ENCODE data around the gene STIM1. TPM values are rescaled to one million over a fixed set of nuclear protein-coding genes. Genes with fewer than 3 reads are reported as not detected.
A peak's percentile ranks its signal among the peaks of the same experiment; 100 is the strongest.

The STIM1 gene
- total and polyA plus RNA-seq, 7 donors = 52.1 to 147 (median 109) TPM

DNA sequence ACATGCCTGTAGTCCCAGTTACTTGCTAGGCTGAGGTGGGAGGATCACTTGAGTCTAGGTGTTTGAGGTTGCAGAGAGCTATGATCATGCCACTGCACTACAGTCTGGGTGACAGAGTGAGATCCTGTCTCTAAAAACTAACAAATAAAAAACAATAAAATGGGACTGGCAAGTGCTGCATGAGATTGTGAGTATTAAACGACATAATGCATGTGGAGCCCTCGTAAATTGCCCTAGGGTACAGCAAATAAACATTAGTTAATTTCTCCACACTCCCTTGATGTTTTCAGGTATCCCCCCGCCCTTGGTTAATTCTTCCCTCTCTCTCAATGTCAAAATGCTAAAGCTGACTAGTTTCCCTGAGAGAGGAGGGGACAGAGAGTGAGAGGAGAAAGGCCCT lies 9.8 kb upstream of the STIM1 start:
- intact Hi-C loops (cut with DNase I) = no loop called here
- H3K27me3 ChIP-seq (ENCODE audit: insufficient read depth in 3 of 3, low read length in 2 of 3) = no peaks in the 10 kb centered on the region
- TF ChIP-seq, protein P1, sequence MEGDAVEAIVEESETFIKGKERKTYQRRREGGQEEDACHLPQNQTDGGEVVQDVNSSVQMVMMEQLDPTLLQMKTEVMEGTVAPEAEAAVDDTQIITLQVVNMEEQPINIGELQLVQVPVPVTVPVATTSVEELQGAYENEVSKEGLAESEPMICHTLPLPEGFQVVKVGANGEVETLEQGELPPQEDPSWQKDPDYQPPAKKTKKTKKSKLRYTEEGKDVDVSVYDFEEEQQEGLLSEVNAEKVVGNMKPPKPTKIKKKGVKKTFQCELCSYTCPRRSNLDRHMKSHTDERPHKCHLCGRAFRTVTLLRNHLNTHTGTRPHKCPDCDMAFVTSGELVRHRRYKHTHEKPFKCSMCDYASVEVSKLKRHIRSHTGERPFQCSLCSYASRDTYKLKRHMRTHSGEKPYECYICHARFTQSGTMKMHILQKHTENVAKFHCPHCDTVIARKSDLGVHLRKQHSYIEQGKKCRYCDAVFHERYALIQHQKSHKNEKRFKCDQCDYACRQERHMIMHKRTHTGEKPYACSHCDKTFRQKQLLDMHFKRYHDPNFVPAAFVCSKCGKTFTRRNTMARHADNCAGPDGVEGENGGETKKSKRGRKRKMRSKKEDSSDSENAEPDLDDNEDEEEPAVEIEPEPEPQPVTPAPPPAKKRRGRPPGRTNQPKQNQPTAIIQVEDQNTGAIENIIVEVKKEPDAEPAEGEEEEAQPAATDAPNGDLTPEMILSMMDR (IDR thresholded peaks at IDR 0.05) = no peak
- H3K4me3 ChIP-seq = no peak overlapping the region
- no peaks in the 10 kb centered on the region for H3K9me3 ChIP-seq
- no peaks in the 10 kb centered on the region for H3K36me3 ChIP-seq (ENCODE audit: insufficient read depth in 1 of 2, low read depth in 1 of 2)
- WGBS, 3 donors = 87 to 90% (median 89%) methylated on average over 3 of the region's 3 CpGs
- H3K27ac ChIP-seq = no peak overlapping the region
- DNase-seq (no peak), ATAC-seq (no peak)
- no peaks in the 10 kb centered on the region for H3K4me1 ChIP-seq

DNA sequence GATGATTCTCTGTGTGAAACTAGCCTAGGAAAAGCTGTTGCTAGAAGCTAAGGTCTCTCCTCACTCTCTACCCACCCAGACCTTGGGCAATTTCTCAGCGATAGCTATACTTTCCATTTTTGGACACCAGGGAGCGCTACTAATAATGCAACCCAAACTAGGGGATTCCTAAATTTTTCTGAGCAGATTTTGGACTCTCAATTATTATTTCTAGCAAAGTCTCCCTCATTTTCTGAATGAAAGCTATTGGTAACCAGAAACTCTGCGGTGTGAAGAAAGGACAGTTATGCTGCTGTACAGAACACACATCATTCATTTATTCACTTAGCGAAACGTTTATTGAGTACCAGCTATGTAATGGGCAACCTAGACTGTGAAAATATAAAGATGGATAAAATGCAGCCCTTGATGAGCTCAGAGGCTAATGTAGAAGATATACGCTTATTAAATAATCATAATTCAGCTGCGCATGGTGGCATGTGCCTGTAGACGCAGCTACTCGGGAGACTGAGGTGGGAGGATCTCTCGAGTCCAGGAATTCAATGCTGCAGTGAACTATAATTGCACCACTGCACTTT lies 6.1 kb upstream of the STIM1 start:
- H3K36me3 ChIP-seq (ENCODE audit: insufficient read depth in 1 of 2, low read depth in 1 of 2) = no peaks in the 10 kb centered on the region
- DNase-seq (no peak), ATAC-seq (peak in 3 of 4 donors; percentile 44 to 60 (median 53))
- 53 to 65% (median 60%) methylated on average over 10 of the region's 10 CpGs for WGBS, 3 donors
- intact Hi-C loops (cut with DNase I) = loop anchor here (1.0 to 2.0 kb wide), 2 partner anchors 221 to 223 kb away; no protein-coding TSS in a partner anchor
- peaks cover 12% of the 10 kb centered on the region for H3K4me1 ChIP-seq
- no peak overlapping the region for H3K4me3 ChIP-seq
- no peaks in the 10 kb centered on the region for H3K27me3 ChIP-seq (ENCODE audit: insufficient read depth in 3 of 3, low read length in 2 of 3)
- no peak overlapping the region for H3K27ac ChIP-seq
- no peaks in the 10 kb centered on the region for H3K9me3 ChIP-seq
- TF ChIP-seq, protein P1 (IDR thresholded peaks at IDR 0.05) = peak; percentile 64

DNA sequence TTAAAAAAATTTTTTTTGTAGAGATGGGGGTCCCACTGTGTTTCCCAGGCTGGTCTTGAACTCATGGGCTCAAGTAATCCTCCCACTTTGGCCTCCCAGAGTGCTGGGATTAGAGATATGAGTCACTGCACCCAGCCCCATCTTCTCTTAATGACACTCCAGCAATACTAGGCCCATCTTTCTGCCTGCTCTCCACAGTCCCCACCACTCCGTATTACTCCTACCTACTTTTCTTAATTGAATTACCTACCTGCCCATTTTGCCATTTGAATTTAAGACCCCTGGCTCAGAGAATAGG lies 2.0 kb upstream of the STIM1 start:
- H3K4me3 ChIP-seq = no peak overlapping the region
- WGBS, 3 donors = 91 to 100% (median 94%) methylated on average over 1 of the region's 1 CpG
- H3K36me3 ChIP-seq (ENCODE audit: insufficient read depth in 1 of 2, low read depth in 1 of 2) = no peaks in the 10 kb centered on the region
- H3K4me1 ChIP-seq = peaks cover 34% of the 10 kb centered on the region
- peak overlapping the region; percentile 99 for H3K27ac ChIP-seq
- intact Hi-C loops (cut with DNase I) = no loop called here
- H3K27me3 ChIP-seq (ENCODE audit: insufficient read depth in 3 of 3, low read length in 2 of 3) = no peaks in the 10 kb centered on the region
- TF ChIP-seq, protein P1 (IDR thresholded peaks at IDR 0.05) = no peak
- H3K9me3 ChIP-seq = no peaks in the 10 kb centered on the region
- ATAC-seq = no peak
- no peak for DNase-seq

DNA sequence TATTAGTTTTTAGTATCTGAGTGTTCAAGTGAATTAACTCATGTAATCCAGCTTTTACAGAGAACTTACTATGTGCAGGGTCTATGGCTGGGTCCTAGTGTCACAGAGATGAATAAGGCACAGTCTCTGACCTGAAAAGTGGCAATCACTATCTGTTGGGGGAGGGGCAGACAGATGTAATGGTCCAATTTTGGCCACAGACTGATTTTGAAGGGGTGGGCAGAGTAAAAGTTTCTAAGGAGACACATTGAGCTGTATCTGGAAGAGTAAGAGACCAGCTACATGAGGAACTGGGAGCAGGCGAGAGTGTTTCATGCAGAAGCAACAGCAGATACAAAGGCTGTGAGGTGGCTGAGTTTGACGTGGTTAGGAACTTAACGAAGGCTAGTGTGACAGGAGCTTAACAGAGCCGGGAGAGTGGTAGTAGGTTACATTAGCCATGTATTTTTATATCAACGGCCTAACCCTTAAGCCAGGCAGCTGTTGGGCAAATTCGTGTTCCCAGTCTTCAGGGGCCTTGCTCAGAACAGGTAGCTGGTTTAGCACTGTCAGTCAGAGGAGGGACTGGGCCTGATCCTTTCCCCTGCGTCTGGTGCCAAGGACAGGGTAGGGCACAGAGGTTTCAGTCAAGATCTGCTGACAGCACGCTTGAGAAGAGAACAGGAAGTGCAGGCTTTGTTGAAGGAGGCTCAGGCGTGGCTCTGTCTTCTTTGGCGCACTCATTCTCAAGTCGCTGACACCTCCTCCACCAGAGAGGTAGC lies 1.4 kb upstream of the STIM1 start:
- Histone ChIP-seq H3K27me3 (ENCODE audit: insufficient read depth in 3 of 3, low read length in 2 of 3) (no peaks in the 10 kb centered on the region), H3K27ac (peak overlapping the region; percentile 99), H3K36me3 (ENCODE audit: insufficient read depth in 1 of 2, low read depth in 1 of 2) (no peaks in the 10 kb centered on the region), H3K4me3 (peak overlapping the region; percentile 90), H3K4me1 (peaks cover 40% of the 10 kb centered on the region), H3K9me3 (no peaks in the 10 kb centered on the region)
- intact Hi-C loops (cut with DNase I) = loop anchor here in 1 of 2 donors (2.0 kb wide), 1 partner anchor 219 kb away; no protein-coding TSS in a partner anchor
- TF ChIP-seq, protein P1 (IDR thresholded peaks at IDR 0.05) = no peak
- 28 to 56% (median 41%) methylated on average over 11 of the region's 11 CpGs for whole genome bisulfite sequencing, 3 donors
- DNase-seq (peak; percentile 51 to 89), ATAC-seq (peak; percentile 46 to 75 (median 58))

Measured in psoas muscle (tissue), 8 donors.